Uterus (tissue), 4 donors: ENCODE results near the gene SLC39A3. TPM values are rescaled to one million over a fixed set of nuclear protein-coding genes. Genes with fewer than 3 reads are reported as not detected.

Experiments used
- DNase-seq, 2 donors: peaks; one replicate each; pipeline ENCODE4 v3.0.0-alpha.2; 2019 to 2020
- H3K27ac ChIP-seq, 2 donors: fragments of 200-600 bp; sonication (generic); 1 replicate in 1 of 2; 2 replicates in 1 of 2; pipeline ENCODE4 v1.5.1; 2016 to 2018
- H3K27me3 ChIP-seq, 2 donors: fragments of 200-600 bp; sonication (generic); one replicate each; pipeline ENCODE4 v1.5.1; 2018 to 2019; ENCODE audit warnings: control low read depth in 1 of 2
- H3K36me3 ChIP-seq, 2 donors: fragments of 200-600 bp; sonication (generic); one replicate each; pipeline ENCODE4 v1.5.1; 2019; ENCODE audit warnings: control low read depth in 1 of 2
- H3K4me1 ChIP-seq, 2 donors: fragments of 200-600 bp; sonication (generic); one replicate each; pipeline ENCODE4 v1.5.1; 2018 to 2019; ENCODE audit warnings: control low read depth in 1 of 2
- H3K4me3 ChIP-seq, 2 donors: fragments of 200-600 bp; sonication (generic); 1 replicate in 1 of 2; 2 replicates in 1 of 2; pipeline ENCODE4 v1.5.1; 2018 to 2019; ENCODE audit warnings: mild to moderate bottlenecking in 1 of 2
- H3K9me3 ChIP-seq, 2 donors: fragments of 200-600 bp; sonication (generic); one replicate each; pipeline ENCODE4 v1.5.1; 2019; ENCODE audit warnings: control low read depth in 1 of 2
- POLR2A ChIP-seq, 2 donors: fragments of 450-650 bp; IDR thresholded peaks; one replicate each; pipeline ENCODE4 v1.6.1; 2016; ENCODE audit warnings: antibody characterized with exemption in 2 of 2, mild to moderate bottlenecking in 1 of 2, moderate library complexity in 1 of 2
- intact Hi-C: fragments of 100-400 bp; cut with DNase I; formaldehyde crosslinking; loops from one replicate; pipeline ENCODE4 v1.15.1; 2023; ENCODE audit warnings: low total_unique reads
- total RNA-seq, 4 donors: library from RNA; depleted of rRNA in 3 of 4; stranded (reverse); fragments of >200 nt in 3 of 4; gene quantifications; one replicate each; pipeline versions ENCODE4 v1.1.0 to v1.2.4, GENCODE V29; 2014 to 2023
- TF ChIP-seq, protein P1 (sequence below), 4 experiments: fragments of 200-600 bp in 2 of 4; fragments of 450-650 bp in 2 of 4; sonication (generic) in 2 of 4; IDR thresholded peaks; one replicate each; pipeline ENCODE4 v1.5.1; 2016 to 2019; ENCODE audit warnings: antibody characterized with exemption in 4 of 4, mild to moderate bottlenecking in 2 of 4, moderate library complexity in 1 of 4
- donor health status: DM: yes; HTN: yes; CAD: no.

Gene SLC39A3, protein sequence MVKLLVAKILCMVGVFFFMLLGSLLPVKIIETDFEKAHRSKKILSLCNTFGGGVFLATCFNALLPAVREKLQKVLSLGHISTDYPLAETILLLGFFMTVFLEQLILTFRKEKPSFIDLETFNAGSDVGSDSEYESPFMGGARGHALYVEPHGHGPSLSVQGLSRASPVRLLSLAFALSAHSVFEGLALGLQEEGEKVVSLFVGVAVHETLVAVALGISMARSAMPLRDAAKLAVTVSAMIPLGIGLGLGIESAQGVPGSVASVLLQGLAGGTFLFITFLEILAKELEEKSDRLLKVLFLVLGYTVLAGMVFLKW
- 100 to 1,000 TPM in 1 of 4 donors, 10 to 100 TPM in 2, 1 to 10 TPM in 1; 4.7 to 138 (median 28.2) TPM for total RNA-seq

DNA sequence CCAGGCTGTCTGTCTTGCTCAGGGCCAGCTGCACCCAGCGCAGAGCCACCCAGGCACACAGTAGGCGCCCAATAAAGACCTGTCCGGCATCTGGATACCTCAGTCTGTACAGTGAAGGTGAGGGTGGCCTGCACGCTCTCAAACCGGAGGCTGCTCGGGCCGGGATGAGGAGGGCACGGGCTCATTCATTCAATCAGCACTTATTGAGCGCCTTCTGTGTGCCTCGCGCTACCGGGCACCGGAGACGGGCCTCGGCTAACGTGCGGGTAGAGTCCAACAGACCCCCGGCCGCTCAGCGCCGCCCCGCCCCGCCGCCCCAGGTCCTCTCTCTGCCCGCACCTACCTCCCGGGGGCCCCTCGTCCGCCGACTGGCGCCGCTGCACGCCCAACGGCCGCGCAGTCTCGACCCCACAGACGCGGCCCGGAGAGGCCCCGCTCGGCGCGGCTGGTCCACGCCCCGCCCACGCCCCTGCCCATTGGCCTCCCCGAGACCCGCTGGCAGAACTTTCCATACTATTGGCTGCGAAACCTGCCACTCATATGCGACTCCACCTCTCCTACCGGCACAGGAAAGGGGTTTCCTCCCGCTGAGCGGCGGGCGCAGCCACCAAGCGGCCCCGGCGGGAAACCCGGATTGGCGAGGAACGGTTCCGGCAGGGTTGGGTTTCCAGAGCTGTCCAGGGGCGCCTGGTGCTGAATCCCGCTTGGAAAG lies at the start of gene SLC39A3:
SLC39A3 (minus strand) TSS at position 416 of the 712 bp plus-strand sequence. CDS start 2,760 bp downstream, outside the sequence.
- Histone ChIP-seq H3K36me3 (no peaks in the 10 kb centered on the region), H3K4me1 (peaks cover 0 to 4% of the 10 kb centered on the region in 2 donors), H3K9me3 (no peaks in the 10 kb centered on the region), H3K27me3 (no peaks in the 10 kb centered on the region), H3K4me3 (peak within 1 kb of the TSS; percentile 68 to 92), H3K27ac (peak within 1 kb of the TSS in 1 of 2 donors; percentile 73)
- intact Hi-C loops = no loop called here
- DNase-seq = peak; percentile 99
- peak; percentile 36 to 37 for TF ChIP-seq POLR2A (IDR thresholded peaks at IDR 0.05)
- TF ChIP-seq, protein P1, sequence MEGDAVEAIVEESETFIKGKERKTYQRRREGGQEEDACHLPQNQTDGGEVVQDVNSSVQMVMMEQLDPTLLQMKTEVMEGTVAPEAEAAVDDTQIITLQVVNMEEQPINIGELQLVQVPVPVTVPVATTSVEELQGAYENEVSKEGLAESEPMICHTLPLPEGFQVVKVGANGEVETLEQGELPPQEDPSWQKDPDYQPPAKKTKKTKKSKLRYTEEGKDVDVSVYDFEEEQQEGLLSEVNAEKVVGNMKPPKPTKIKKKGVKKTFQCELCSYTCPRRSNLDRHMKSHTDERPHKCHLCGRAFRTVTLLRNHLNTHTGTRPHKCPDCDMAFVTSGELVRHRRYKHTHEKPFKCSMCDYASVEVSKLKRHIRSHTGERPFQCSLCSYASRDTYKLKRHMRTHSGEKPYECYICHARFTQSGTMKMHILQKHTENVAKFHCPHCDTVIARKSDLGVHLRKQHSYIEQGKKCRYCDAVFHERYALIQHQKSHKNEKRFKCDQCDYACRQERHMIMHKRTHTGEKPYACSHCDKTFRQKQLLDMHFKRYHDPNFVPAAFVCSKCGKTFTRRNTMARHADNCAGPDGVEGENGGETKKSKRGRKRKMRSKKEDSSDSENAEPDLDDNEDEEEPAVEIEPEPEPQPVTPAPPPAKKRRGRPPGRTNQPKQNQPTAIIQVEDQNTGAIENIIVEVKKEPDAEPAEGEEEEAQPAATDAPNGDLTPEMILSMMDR (IDR thresholded peaks at IDR 0.05) = peak; percentile 8 to 70 (median 46)

DNA sequence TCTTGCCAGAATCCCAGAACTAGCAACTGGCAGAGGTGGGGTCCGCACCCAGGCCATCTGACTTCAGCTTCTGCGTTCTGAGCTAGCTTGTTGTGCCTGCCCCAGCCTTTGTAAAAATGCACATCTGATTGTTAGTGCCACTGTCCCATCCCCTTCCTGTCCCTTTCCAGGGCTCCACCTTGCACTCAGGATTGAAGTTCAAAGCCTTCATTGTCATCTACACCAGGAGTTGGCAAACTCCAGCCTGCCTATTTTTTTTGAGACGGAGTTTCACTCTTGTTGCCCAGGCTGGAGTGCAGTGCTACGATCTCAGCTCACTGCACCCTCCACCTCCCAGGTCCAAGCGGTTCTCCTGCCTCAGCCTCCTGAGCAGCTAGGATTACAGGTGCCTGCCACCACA lies 48.4 kb upstream of the SLC39A3 start:
- intact Hi-C loops = no loop called here
- Histone ChIP-seq H3K36me3 (no peaks in the 10 kb centered on the region), H3K9me3 (no peaks in the 10 kb centered on the region), H3K4me3 (no peak overlapping the region), H3K4me1 (peaks cover 3 to 5% of the 10 kb centered on the region in 2 donors), H3K27me3 (no peaks in the 10 kb centered on the region), H3K27ac (no peak overlapping the region)
- no peak for DNase-seq
- no peak for TF ChIP-seq POLR2A (IDR thresholded peaks at IDR 0.05)
- TF ChIP-seq, protein P1 (IDR thresholded peaks at IDR 0.05) = no peak

DNA sequence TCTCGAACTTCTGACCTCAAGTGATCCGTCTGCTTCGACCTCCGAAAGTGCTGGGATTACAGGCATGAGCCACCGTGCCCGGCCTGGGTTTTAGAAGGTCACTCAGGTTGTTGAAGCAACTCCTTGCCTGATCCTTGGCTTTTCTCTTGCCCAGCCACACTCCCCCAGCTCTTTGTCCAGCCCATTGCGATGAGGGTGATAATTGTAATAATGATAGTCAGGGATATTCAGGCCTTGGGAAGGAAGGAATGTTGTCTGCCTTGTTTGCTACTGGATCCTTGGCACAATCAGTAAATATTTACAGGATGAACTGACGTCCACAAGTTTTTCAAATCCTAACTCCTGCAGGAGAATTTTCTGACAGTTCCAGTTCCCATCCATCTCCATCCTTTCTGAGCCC lies 47.3 kb upstream of the SLC39A3 start:
- no peak for DNase-seq
- Histone ChIP-seq H3K27ac (no peak overlapping the region), H3K27me3 (no peaks in the 10 kb centered on the region), H3K36me3 (no peaks in the 10 kb centered on the region), H3K4me3 (no peak overlapping the region), H3K4me1 (peaks cover 5 to 9% of the 10 kb centered on the region in 2 donors), H3K9me3 (no peaks in the 10 kb centered on the region)
- intact Hi-C loops = no loop called here
- TF ChIP-seq, protein P1 (IDR thresholded peaks at IDR 0.05) = no peak
- no peak for TF ChIP-seq POLR2A (IDR thresholded peaks at IDR 0.05)

DNA sequence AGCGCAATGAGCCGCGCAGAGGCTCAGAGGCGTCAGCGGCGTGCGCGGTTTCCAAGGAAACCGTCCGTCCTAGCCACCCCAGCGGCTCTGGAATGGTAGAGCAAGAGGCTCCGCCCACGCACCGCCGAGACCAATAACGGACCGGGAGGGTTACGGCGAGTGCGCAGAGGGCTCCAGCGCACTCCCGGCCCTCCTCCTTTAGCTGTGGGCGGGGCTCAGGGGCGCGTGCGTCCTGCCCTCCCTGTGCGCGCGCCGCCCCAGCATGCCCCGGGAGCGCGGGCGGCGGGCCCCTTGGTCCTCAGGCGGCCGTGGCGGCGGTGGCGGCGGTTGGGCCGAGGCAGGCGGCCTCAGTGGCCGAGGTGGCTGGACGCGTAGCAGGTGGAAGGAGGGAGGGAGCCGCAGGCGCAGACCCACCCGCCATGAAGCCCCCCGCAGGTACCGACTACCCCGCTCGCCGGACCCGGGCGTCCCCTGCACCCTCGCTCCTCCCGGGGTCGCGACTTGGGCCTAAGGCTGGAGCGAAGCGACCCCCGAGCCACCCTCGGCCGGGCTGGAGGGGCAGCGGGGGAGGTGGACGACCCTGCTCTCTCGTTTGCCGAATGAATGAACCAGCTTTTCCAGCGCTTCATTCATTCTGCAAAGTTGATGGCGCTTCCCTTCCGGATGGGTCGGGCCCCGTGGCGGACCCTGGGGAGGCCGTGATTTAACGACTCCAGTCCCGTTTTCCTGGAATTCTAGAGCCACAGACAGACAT lies 45.6 kb upstream of the SLC39A3 start, which contains the start of gene THOP1:
THOP1 (plus strand) TSS at position 260 of the 754 bp plus-strand sequence; CDS start at position 420, 160 bp downstream.
- peak in 1 of 2 donors; percentile 70 for TF ChIP-seq POLR2A (IDR thresholded peaks at IDR 0.05)
- TF ChIP-seq, protein P1 (IDR thresholded peaks at IDR 0.05) = peak in 1 of 4 experiments; percentile 8
- Histone ChIP-seq H3K9me3 (no peaks in the 10 kb centered on the region), H3K4me1 (peaks cover 5 to 15% of the 10 kb centered on the region in 2 donors), H3K27ac (peak within 1 kb of the TSS; percentile 18 to 70), H3K27me3 (no peaks in the 10 kb centered on the region), H3K4me3 (peak within 1 kb of the TSS; percentile 56 to 98), H3K36me3 (no peaks in the 10 kb centered on the region)
- peak; percentile 98 for DNase-seq
- intact Hi-C loops = no loop called here
